ENCODE measurements around the gene TMTC2.

TMTC2 gene

GRCh38 chr12:83136411-83136810, 449.7 kb downstream of the TMTC2 start:
- no peak for DNase-seq (ENCODE audit: low read depth)

- no peak for DNase-seq (ENCODE audit: low read depth)
Measured at GRCh38 chr12:83140135-83140534, 453.4 kb downstream of the TMTC2 start.

- no peak for DNase-seq (ENCODE audit: low read depth)
Measured at GRCh38 chr12:83141460-83141994, 454.8 kb downstream of the TMTC2 start.

GRCh38 chr12:83142914-83143313, 456.2 kb downstream of the TMTC2 start:
- DNase-seq (ENCODE audit: low read depth), result no peak

- DNase-seq (ENCODE audit: low read depth), result no peak
Measured at GRCh38 chr12:83143950-83144349, 457.2 kb downstream of the TMTC2 start.

GRCh38 chr12:83145325-83145840, 458.7 kb downstream of the TMTC2 start:
- no peak for DNase-seq (ENCODE audit: low read depth)

- no peak for DNase-seq (ENCODE audit: low read depth)
Measured at GRCh38 chr12:83147341-83147740, 460.6 kb downstream of the TMTC2 start.

- DNase-seq (ENCODE audit: low read depth), result no peak
Measured at GRCh38 chr12:83149987-83150386, 463.3 kb downstream of the TMTC2 start.

- no peak for DNase-seq (ENCODE audit: low read depth)
Measured at GRCh38 chr12:83150465-83151189, 463.9 kb downstream of the TMTC2 start.

GRCh38 chr12:83153177-83153576, 466.5 kb downstream of the TMTC2 start:
- DNase-seq (ENCODE audit: low read depth), result no peak

- no peak for DNase-seq (ENCODE audit: low read depth)
Measured at GRCh38 chr12:83156815-83157214, 470.1 kb downstream of the TMTC2 start.

GRCh38 chr12:83157604-83158003, 470.9 kb downstream of the TMTC2 start:
- DNase-seq (ENCODE audit: low read depth), result no peak

- DNase-seq (ENCODE audit: low read depth), result no peak
Measured at GRCh38 chr12:83158613-83159207, 472.0 kb downstream of the TMTC2 start.

- no peak for DNase-seq (ENCODE audit: low read depth)
Measured at GRCh38 chr12:83161456-83161855, 474.8 kb downstream of the TMTC2 start.

GRCh38 chr12:83168751-83169150, 482.0 kb downstream of the TMTC2 start:
- no peak for DNase-seq (ENCODE audit: low read depth)

- no peak for DNase-seq (ENCODE audit: low read depth)
Measured at GRCh38 chr12:83172441-83172840, 485.7 kb downstream of the TMTC2 start.

- DNase-seq (ENCODE audit: low read depth), result no peak
Measured at GRCh38 chr12:83172866-83173649, 486.4 kb downstream of the TMTC2 start.

GRCh38 chr12:83179999-83180398, 493.3 kb downstream of the TMTC2 start:
- no peak for DNase-seq (ENCODE audit: low read depth)

GRCh38 chr12:83181074-83181473, 494.4 kb downstream of the TMTC2 start:
- no peak for DNase-seq (ENCODE audit: low read depth)

- no peak for DNase-seq (ENCODE audit: low read depth)
Measured at GRCh38 chr12:83183132-83183531, 496.4 kb downstream of the TMTC2 start.
